Panc1 (cell line): ENCODE results near the gene EMILIN3. TPM values are rescaled to one million over a fixed set of nuclear protein-coding genes. Genes with fewer than 3 reads are reported as not detected.

Experiments used
- ATAC-seq: fragments of 200-7000 bp; cut with Tn5 transposase; 2 replicates; pipeline ENCODE4 v1.9.1; 2020; ENCODE audit warnings: mild to moderate bottlenecking, moderate library complexity
- BruUV-seq: library from RNA; stranded (reverse); fragments of 400-500 nt; replicated peaks from 2 replicates; lab custom pipeline; 2021; lab: Mats Ljungman, UMichigan
- CTCF ChIA-PET: fragments of 300-600 bp; sonication (Branson Sonifier 250); formaldehyde crosslinking; loops from one replicate; lab custom pipeline; 2022; ENCODE audit warnings: antibody characterized with exemption; lab: Charles Lee
- POLR2A ChIA-PET: fragments of 300-600 bp; sonication (Branson Sonifier 250); formaldehyde crosslinking; loops from one replicate; lab custom pipeline; 2022; ENCODE audit warnings: antibody characterized with exemption; lab: Charles Lee
- DNase-seq: peaks from one replicate; pipeline ENCODE4 v3.0.0-alpha.2; 2010; ENCODE audit warnings: low read depth, low spot score
- H3K27ac ChIP-seq: 2 replicates; pipeline ENCODE4 v1.5.1; 2011; ENCODE audit warnings: mild to moderate bottlenecking, low read length, inconsistent platforms
- H3K27me3 ChIP-seq: fragments of 200-500 bp; sonication (Bioruptor generic); 2 replicates; pipeline ENCODE4 v1.6.0; 2014; ENCODE audit warnings: low read length, inconsistent platforms; ENCODE audit not compliant: control insufficient read depth, insufficient read depth
- H3K36me3 ChIP-seq: fragments of 200-500 bp; sonication (Bioruptor generic); 2 replicates; pipeline ENCODE4 v1.5.1; 2014; ENCODE audit warnings: inconsistent platforms, mild to moderate bottlenecking, low read length, moderate library complexity; ENCODE audit not compliant: control insufficient read depth, insufficient read depth
- H3K4me1 ChIP-seq: 2 replicates; pipeline ENCODE4 v1.5.1; 2011; ENCODE audit warnings: inconsistent platforms, mild to moderate bottlenecking, low read length, moderate library complexity; ENCODE audit not compliant: control insufficient read depth, insufficient read depth
- H3K4me3 ChIP-seq, 2 experiments: 2 replicates each; pipeline ENCODE4 v1.5.1; 2011 to 2012; ENCODE audit warnings: low read depth in 2 of 2, low read length in 2 of 2, mild to moderate bottlenecking in 2 of 2, inconsistent platforms in 1 of 2, moderate library complexity in 1 of 2
- H3K9me3 ChIP-seq: fragments of 200-500 bp; sonication (Bioruptor generic); 2 replicates; pipeline ENCODE4 v1.5.1; 2014; ENCODE audit warnings: low read depth, mild to moderate bottlenecking, inconsistent platforms, low read length, moderate library complexity; ENCODE audit not compliant: control insufficient read depth, insufficient read depth
- CTCF ChIP-seq: fragments of 450-650 bp; IDR thresholded peaks from 2 replicates; pipeline ENCODE4 v1.5.1; 2017; ENCODE audit warnings: mild to moderate bottlenecking
- POLR2AphosphoS5 ChIP-seq: IDR thresholded peaks from 2 replicates; pipeline ENCODE4 v1.6.1; 2012; ENCODE audit warnings: mild to moderate bottlenecking, low read depth, low read length, moderate library complexity
- REST ChIP-seq, 2 experiments: IDR thresholded peaks; 2 replicates each; pipeline ENCODE4 v1.6.1; 2011 to 2012; ENCODE audit warnings: low read depth in 2 of 2, control low read depth in 1 of 2, low read length in 1 of 2, mild to moderate bottlenecking in 1 of 2, moderate library complexity in 1 of 2; ENCODE audit not compliant: insufficient read depth in 1 of 2
- SIN3A ChIP-seq: IDR thresholded peaks from 2 replicates; pipeline ENCODE4 v1.6.1; 2012; ENCODE audit warnings: low read depth, mild to moderate bottlenecking, low read length, moderate library complexity, borderline replicate concordance; ENCODE audit not compliant: insufficient read depth
- TCF7L2 ChIP-seq: IDR thresholded peaks from 2 replicates; pipeline ENCODE4 v1.6.1; 2011; ENCODE audit warnings: mild to moderate bottlenecking, low read depth, low read length, inconsistent platforms
- in situ Hi-C: cut with HindIII; loops from 2 replicates; pipeline ENCODE4 v1.10.0; 2016; ENCODE audit warnings: low sequenced_read_pairs, low pct_unique_long_range_greater_than_20kb
- intact Hi-C: fragments of 100-400 bp; cut with micrococcal nuclease; formaldehyde crosslinking; loops from one replicate; pipeline ENCODE4 v1.10.0; 2022; ENCODE audit not compliant: unreplicated experiment
- total RNA-seq: library from RNA; stranded (reverse); gene quantifications from one replicate; pipeline ENCODE4 v1.2.1, GENCODE V29; 2021; ENCODE audit not compliant: unreplicated experiment

Gene EMILIN3
- total RNA-seq, 1 experiment from 2014 or later = 0.54 TPM

GRCh38 chr20:41355192-41355591 lies 11.4 kb downstream of the EMILIN3 start:
- no peak overlapping the region for H3K4me3 ChIP-seq
- no peaks in the 10 kb centered on the region for H3K9me3 ChIP-seq
- BruUV-seq = no TSS peak
- ChIA-PET POLR2A (no interaction called here), CTCF (no interaction called here)
- no peaks in the 10 kb centered on the region for H3K27me3 ChIP-seq
- H3K27ac ChIP-seq = no peak overlapping the region
- TF ChIP-seq CTCF (no peak), POLR2AphosphoS5 (no peak), TCF7L2 (no peak), REST (IDR thresholded peaks at IDR 0.05; ENCODE audit: insufficient read depth in 1 of 2, low read depth in 2 of 2, low read length in 1 of 2) (no peak), SIN3A (no peak)
- H3K4me1 ChIP-seq = no peaks in the 10 kb centered on the region
- H3K36me3 ChIP-seq = no peaks in the 10 kb centered on the region
- intact Hi-C loops = no loop called here
- in situ Hi-C loops = no loop called here
- ATAC-seq = no peak
- DNase-seq = no peak

GRCh38 chr20:41353530-41353929 lies 13.1 kb downstream of the EMILIN3 start:
- no peaks in the 10 kb centered on the region for H3K4me1 ChIP-seq
- POLR2A ChIA-PET = interaction anchor here (0.5 kb wide), 1 partner anchor 265 kb away, joined by 3 read pairs; the partner anchor contains the start of gene CHD6
- no peak overlapping the region for H3K4me3 ChIP-seq
- no peaks in the 10 kb centered on the region for H3K9me3 ChIP-seq
- in situ Hi-C loops = no loop called here
- no TSS peak for BruUV-seq
- ATAC-seq (no peak), DNase-seq (no peak)
- H3K27me3 ChIP-seq = no peaks in the 10 kb centered on the region
- intact Hi-C loops = no loop called here
- no peak overlapping the region for H3K27ac ChIP-seq
- TF ChIP-seq CTCF (no peak), SIN3A (no peak), TCF7L2 (no peak), REST (IDR thresholded peaks at IDR 0.05; ENCODE audit: insufficient read depth in 1 of 2, low read depth in 2 of 2, low read length in 1 of 2) (no peak), POLR2AphosphoS5 (no peak)
- CTCF ChIA-PET = no interaction called here
- H3K36me3 ChIP-seq = no peaks in the 10 kb centered on the region
